GM21786 (cell line): Measurements from ENCODE around the gene RNASEH2A.
"Not testable (repeated sequence)": the region's sequence is repeated elsewhere in the genome, so short reads cannot be mapped to it uniquely, and the experiment has no call there.

ENCODE experiments used
- ATAC-seq: cut with Tn5 transposase; IDR thresholded peaks from one replicate; pipeline ENCODE4 v1.9.1; 2021; ENCODE audit not compliant: unreplicated experiment

The RNASEH2A gene

DNA sequence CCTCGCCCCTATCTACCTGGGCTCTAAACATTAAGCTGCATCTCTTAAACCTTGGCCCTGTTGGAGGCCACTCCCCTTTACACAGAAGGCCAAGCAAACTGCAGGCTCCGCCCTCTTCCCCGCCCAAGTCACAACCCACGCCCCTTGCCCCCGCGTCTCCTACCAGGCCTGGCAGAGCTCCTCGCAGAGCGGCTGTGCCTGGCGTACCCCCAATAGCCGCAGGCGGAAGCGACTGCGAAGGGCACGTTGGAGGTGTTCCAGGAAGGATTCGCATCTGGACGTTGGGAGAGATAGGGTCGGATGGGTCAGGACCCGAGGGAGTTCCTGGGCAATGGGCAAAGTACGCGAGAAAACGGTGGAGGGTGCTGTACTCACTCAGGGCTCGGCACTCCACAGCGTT, 22.1 kb downstream of the RNASEH2A start:
- ATAC-seq: no peak

DNA sequence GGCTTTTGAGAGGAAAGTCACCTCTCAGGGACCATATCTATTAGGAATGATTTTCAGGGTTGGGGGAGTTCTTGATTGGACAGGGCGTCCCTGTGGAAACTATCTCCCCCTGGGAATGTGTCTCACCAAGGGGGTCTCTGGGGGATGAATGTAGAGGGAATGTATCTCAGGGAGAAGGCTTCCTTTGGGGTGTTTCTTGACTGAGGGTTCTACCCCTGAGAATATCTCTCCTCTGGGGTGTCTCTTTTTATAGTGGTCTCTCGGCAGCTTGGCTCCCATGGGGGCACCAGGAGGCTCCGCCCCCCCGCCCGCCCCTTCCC, 27.0 kb downstream of the RNASEH2A start:
- ATAC-seq: no peak

DNA sequence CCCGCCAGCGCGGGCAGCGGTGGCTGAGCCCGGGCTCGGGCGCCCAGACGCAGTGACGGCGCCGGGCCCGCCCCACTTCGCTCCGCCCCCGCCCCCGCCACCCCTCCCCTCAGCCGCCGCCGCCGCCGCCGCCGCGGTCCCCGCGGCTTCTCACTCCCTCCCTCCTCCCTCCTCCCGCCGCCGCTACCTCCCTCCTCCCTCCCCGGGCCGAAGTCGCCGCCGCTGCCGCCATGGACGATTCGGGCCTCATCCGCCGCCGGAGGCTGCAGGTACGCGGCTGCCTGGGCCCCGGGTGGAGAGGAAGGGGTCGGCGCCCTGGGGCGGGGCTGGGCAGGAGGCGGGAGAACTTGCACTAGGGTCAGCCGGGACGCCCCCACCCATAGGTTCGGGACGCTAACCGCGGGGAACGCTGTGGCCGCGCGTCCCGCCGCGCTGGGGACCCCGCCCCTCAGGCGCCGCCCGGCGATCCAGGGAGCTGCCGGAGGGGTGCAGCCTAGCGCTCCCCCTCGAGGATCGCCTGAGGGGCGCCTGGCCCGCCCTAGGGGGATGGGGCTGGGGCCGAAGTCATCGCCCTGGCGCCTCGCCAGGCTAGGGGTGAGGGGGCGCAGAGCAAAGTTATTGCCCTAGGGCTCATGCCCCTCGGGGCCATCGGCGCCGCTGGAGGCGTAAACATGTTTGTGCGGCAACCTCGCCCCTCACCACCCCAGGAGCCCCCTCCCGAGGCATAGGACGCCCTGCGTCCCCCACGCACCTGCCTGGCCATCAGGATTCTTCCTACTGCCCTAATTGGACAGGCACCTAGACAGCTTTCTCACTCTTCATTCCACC, 27.6 kb downstream of the RNASEH2A start:
- ATAC-seq: no peak

DNA sequence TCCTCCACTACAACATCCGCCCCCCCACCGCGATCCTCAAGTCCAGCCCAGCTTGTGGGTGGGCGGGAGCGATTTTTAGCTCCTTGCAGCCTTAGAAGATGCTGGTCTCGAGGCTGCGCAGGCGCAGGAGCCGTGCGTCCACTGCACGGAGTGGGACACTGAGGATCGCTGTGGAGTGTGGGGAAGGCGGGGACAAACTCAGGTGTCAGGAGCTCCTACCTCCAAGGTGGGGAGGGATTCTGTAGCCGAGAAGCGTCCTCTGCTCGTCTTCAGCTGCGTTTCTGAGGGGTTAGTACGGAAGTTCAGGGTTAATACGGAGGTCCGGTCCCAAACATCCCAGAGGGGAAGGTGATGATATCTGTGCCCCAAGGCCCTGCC, 28.2 kb downstream of the RNASEH2A start, which contains the start of gene RTBDN:
RTBDN (minus strand) TSS at position 14 of the 378 bp plus-strand sequence. CDS start 4,600 bp downstream, outside the sequence.
- ATAC-seq: no peak

DNA sequence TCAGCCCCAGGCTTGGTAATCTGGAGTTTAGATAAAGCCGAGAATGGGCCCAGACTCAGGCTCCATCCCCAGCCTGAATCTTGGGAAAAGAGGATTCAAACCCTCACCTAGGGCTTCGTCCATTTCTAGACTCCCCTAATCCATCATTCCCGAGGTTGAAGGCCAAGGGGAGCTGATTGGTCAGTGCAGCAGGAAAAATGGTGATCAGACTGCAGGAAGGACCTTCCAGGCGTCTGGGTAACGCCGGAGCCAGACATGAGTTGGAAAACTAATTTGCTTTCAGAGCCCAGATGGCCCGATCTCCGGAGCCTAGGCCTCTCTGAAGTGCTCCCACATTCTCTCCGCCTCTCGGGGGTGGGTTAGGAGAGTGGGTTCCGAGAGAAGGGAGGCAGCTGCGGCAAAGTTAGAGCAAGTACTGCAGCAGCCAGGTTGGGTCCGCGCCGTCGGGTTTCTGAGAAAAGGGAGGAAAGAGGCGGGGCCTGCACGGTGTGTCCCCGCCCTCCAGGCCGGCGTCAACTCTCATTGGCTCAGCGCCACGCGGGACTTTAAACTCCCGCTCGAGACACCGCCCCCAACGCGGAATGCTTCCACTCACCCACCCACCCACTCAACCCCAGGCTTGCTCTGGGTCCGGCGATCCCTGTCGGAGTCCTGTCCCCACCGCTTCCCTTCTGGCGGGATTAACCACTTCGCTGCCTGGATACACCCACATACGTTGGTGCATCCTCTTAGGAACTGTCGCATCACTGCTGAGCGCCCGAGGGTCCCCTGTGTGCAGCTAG, 28.8 kb downstream of the RNASEH2A start:
- no peak for ATAC-seq

DNA sequence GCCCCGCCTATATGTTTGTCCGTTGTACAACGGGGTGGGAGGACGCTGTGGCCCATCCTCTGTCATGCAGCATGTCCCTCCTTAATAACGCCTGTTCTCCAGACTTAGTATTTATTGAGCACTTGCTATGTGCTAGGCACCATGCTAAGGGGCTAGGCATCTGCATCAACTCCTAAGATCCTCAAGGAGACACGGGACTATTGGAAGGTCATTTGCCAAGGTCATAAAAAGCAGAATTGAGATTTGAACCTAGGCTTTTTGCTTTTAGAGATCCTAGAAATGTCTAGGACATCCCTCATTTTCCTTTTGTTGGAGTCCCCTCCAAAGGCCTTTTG, 30.1 kb downstream of the RNASEH2A start:
- ATAC-seq: no peak

DNA sequence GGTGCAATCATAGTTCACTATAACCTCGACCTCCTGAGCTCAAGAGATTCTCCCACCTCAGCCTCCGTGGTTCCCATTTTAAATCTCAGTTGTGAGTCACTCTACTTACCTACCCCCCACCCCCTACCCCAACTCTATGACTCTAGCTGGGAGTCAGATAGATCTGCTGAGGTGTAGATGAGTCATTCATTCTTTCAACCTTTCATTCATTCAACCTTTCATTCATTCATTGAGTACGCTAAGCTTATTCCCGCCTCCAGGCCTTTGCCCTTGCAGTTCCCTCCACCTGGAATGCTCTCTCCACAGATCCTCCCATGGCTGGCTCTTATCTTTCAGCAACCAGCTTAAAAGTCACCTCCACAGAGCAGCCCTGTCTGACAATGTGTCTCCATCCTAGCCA, 30.8 kb downstream of the RNASEH2A start:
- ATAC-seq: no peak

DNA sequence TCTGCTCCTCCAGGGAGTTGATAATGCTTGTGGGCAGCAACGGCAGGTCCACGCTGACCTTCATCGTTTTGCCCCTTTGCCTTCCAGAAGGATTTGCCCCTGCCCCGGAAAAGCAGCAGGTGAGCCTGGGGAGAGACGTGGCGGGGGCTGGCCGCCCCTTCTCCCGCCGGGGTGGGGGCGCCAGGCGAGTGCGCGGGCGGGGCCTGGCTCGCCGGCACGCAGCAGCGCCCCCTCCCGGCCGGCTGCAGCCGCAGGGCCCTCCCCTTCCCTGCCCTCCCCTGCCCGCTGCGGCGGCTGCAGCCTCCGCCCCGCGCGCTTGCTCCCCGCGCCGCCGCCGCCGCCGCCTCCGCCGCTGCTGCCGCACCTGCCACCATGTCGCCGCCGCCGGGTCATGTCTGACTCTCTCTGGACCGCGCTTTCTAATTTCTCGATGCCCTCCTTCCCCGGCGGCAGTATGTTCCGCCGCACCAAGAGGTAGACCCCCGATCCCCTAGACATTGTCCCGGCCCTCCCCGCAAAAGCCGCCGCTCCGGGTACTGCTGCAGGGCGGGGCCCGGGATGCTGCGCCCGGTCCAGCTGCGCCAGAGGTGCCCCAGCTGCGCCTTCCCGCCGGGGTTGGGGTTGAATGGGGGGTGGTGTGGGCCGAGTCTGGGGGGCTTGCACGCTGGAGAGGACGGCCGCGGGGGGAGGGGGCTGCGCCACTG, 31.9 kb downstream of the RNASEH2A start, which contains the start of gene MAST1:
MAST1 (plus strand) TSS at position 334 of the 704 bp plus-strand sequence; CDS start at position 392, 58 bp downstream.
- ATAC-seq: no peak

DNA sequence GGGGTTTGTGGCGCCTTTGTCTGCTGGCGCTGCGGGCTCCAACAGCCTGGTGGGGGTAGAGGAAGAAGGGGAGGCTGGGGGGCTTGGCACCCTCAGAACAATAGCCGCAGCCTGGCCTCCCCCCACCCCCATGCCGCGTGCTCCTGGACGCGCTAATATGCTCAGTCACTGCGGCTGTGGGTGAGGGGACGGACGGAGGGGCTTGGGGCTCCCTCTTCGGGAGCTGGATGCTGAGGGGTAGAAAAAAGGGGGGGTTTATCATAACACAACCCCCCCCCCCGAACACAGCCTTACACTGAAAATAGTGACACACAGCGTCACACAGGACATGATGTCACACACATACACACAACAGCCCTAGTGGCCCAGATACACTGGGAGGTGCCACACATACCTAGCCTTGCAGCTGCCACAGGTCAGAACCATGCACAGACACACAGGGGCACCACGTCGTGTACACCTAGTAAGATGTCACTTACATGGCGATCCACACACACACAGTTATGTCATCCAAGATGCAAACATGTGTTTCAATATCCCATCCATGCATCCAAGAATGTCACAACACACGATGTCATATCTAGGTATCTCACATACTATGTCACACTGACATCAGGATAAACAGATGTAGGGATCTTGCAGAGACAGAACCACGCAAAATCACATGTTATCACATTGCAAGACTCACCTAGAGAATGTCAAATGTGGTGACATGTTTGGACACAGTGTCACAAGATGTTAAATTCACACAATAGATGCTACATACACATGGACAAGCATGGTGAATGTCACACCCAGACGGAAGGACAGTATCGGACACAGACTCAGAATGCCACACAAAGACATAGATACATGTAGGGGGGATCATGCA, 32.7 kb downstream of the RNASEH2A start:
- ATAC-seq: no peak

DNA sequence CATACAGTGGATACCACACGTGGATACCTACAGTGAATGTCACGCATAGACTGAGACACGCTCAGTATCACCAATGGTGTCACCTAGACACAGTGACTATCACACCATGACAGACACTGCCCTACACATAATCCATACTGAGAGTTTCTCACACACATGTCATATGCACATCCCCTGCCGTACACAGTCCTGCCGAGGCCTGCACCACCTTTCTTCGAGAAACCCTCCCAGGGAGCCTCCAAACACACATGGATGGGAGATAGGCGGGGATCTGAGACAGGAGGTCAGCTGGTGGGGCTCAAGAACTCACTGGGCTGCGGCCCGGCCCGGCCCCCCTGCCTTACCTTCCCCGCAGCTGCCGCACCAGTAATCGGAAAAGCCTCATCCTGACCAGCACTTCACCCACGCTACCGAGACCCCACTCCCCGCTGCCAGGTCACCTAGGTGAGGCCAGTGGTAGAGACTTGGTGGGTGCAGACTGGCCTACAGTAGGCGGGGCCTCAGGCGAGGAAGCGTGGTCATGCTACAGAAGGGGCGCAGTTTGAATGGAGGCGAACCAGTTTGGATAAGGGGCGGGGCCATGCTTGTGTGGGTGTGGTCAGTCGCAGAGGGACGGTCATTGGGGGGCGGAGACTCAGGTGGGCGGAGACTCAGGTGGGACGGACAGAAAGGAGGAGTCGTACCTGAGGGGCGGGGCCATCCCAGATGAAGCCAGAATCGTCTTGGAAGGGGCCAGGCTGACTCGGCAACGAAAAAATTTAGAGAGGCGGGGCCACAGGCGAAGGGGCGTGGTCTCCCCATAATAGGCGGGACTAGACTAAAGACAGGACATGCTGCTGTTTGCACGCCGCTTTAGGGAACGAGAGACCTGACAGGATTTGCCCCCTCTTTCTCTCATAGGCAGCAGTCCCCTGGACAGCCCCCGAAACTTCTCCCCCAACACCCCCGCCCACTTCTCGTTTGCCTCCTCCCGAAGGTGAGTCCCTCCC, 34.0 kb downstream of the RNASEH2A start:
- no peak for ATAC-seq

DNA sequence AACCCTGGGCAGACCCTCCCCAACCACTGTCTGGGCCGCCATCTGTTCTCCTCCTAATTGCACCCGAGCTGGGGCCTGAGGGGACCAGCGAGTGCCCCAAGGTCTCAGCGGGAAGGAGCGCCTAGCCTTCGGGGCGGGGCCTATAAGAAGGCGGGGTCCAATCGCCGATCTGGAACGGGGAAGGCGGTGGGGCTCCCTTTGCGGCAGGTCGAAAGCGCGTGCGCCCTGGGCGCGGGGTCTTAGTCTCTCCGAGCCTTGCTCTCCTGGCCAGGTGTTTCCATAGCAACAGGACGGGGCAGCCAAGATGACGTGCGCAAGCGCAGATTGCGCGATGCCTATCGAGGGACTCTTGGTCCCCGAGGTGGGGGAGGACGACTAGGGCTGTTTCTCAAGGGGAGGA, 34.7 kb downstream of the RNASEH2A start:
- no peak for ATAC-seq

DNA sequence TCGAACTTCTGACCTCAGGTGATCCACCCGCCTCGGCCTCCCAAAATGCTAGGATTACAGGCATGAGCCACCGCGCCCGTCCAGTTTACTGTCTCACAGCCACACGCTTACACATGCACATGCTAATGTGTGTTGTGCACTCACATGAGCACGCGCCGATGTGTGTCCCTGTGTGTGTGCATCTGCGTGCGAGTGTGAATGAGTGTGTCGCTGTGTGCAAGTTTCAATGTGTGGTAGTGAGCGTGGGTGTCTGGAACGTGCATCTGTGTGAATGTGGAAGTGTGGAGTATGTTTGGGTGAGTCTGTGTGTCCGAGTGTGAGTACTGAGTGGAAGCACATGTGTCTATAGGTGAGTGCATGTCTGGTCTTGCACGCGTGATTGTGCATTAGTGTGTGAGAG, 36.1 kb downstream of the RNASEH2A start:
- no peak for ATAC-seq

DNA sequence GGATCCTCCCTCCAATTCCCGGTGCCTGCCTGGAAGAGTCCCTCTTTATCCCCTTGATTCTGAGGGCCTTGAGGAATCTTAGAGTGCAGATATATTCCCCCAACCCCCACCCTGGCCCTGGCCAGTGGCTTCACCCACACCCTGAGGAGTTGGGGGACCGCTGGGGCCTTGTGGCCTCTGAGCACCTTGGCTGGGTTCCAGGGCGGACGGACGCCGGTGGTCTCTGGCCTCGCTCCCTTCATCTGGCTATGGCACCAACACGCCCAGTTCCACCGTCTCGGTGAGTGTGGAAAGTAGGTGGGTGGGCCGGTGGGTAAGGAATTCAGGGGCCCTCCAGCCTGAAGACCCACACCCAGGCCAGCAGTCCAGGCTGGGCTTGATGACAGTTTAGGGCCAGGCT, 36.9 kb downstream of the RNASEH2A start:
- ATAC-seq: no peak

DNA sequence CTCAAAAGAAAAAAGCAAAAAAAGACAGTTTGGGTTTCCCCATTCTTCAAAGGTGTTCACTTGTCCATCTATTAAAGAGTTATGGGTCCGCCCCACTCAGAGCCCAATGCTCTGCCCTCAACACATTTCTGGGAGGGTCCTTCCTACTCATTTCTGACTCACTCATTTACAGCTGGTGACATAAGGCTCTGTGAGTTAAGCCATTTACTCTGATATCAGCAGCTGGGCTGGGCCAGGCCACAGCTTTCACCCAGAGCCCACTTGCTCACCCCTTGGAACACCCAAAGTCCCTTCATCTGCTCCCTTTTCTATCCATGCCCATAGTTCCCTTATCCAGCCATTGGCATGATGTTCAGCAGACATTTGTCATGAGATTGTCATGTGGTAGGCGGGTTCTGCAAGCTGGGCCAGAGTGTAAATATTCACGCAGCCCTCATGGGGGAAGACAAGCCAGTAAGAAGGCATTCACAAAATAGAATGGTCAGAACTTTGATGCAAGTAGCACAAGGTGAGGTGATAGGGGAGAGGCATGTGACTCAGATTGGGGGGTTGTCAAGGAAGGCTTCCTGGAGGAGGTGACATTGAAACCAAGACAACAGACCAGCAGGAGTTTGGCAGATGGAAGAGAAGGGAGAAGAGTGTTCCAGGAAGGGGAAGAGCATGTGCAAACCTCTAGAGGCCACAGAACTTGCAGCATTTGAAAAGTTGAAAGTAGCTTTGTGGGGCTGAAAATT, 37.8 kb downstream of the RNASEH2A start:
- no peak for ATAC-seq

DNA sequence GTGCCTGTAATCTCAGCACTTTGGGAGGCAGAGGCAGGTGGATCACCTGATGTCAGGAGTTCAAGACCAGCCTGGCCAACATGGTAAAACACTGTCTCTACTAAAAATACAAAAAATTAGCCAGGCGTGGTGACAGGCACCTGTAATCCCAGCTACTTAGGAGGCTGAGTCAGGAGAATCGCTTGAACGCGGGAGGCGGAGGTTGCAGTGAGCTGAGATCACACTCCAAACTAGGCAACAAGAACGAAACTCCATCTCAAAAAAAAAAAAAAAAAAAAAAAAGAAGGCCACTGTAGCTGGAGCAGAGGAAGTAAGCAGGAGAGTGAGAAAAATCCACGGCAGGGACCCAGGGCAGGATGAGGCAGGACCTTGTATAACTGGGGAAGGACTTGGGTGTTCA, 40.2 kb downstream of the RNASEH2A start:
- not testable (repeated sequence) for ATAC-seq

DNA sequence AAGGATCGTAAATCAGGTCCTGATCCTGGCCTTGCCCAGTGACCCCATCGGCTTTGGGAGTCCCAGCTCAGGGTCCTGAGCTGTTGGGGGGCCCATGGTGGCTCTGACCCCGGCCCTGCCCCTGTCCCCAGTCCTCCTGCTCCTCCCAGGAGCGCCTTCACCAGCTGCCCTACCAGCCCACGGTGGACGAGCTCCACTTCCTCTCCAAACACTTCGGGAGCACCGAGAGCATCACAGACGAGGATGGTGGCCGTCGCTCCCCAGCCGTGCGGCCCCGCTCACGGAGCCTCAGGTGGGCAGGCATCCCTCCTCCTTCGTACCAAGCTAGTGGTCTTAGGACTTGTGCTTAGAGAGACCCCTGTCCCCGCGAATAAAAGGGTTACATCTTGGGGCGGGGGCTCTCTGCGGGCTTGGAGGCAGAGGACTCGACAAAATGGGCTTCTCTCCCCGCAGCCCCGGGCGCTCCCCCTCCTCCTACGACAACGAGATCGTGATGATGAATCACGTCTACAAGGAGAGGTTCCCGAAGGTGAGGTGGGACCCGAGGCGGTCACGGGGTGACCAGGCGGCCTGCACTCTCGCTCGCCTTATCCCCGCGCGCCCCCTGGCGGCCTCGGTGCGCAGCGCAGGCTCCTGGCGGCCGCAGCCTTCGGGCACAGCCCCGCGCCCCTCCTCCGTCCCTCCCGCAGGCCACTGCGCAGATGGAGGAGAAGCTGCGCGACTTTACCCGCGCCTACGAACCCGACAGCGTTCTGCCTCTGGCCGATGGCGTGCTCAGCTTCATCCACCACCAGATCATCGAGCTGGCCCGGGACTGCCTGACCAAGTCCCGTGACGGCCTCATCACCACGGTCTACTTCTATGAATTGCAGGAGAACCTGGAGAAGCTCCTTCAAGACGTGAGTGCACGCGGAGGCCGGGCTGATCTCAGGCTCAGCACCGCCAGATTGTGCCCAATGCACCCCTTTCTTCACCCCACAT, 41.1 kb downstream of the RNASEH2A start:
- no peak for ATAC-seq

DNA sequence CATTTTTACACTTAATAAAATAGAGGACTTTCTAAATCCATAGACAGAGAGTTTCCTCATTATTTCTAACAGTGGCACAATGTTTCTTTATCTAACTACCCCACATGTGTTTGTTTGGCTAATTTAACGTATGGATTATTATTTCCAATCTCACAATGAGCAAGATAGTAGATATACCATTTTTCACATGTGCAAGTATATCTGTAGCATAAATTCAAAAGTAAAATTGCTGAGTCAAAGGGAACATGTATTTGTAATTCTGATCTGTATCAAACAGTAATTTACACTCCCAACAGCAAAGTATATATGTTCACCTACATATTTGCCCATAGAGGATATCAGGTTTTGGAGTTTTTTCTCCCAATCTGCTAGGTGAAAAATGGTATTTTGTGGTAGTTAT, 50.3 kb downstream of the RNASEH2A start:
- ATAC-seq: no peak
